ENCODE results near the gene MKNK1.

MKNK1 gene

GRCh38 chr1:46557403-46557802 is 46.7 kb downstream of the MKNK1 start:
- no peak for DNase-seq

- DNase-seq, result no peak
Measured at GRCh38 chr1:46556822-46557221, 47.2 kb downstream of the MKNK1 start.

- DNase-seq, result no peak
Measured at GRCh38 chr1:46555826-46556619, 48.0 kb downstream of the MKNK1 start.

GRCh38 chr1:46554597-46555381 is 49.3 kb downstream of the MKNK1 start:
- no peak for DNase-seq

GRCh38 chr1:46554236-46554596 is 49.9 kb downstream of the MKNK1 start:
- no peak for DNase-seq

GRCh38 chr1:46553506-46553905 is 50.6 kb downstream of the MKNK1 start:
- DNase-seq, result no peak

- no peak for DNase-seq
Measured at GRCh38 chr1:46552357-46553237, 51.5 kb downstream of the MKNK1 start.

- DNase-seq, result no peak
Measured at GRCh38 chr1:46551597-46552095, 52.4 kb downstream of the MKNK1 start, which contains the start of gene KNCN. TSS of gene KNCN (minus strand) at chr1:46551647. CDS start at chr1:46551215, 432 bp downstream.

- no peak for DNase-seq
Measured at GRCh38 chr1:46550751-46551231, 53.3 kb downstream of the MKNK1 start.

- DNase-seq, result no peak
Measured at GRCh38 chr1:46549697-46550681, 54.1 kb downstream of the MKNK1 start.

- DNase-seq, result no peak
Measured at GRCh38 chr1:46547481-46548383, 56.3 kb downstream of the MKNK1 start.

GRCh38 chr1:46546210-46546609 is 57.9 kb downstream of the MKNK1 start:
- DNase-seq, result no peak

- no peak for DNase-seq
Measured at GRCh38 chr1:46545784-46546183, 58.3 kb downstream of the MKNK1 start.

- DNase-seq, result no peak
Measured at GRCh38 chr1:46544561-46545240, 59.4 kb downstream of the MKNK1 start.

- DNase-seq, result no peak
Measured at GRCh38 chr1:46543761-46544560, 60.1 kb downstream of the MKNK1 start.

GRCh38 chr1:46543382-46543760 is 60.7 kb downstream of the MKNK1 start:
- no peak for DNase-seq

- no peak for DNase-seq
Measured at GRCh38 chr1:46539972-46540371, 64.1 kb downstream of the MKNK1 start.

GRCh38 chr1:46538147-46538546 is 65.9 kb downstream of the MKNK1 start:
- no peak for DNase-seq

GRCh38 chr1:46537651-46538050 is 66.4 kb downstream of the MKNK1 start:
- no peak for DNase-seq

Measured in DMS 273 treated with DMSO at 0.1 percent for 48 hours (cell line).